Measurements from ENCODE around the gene PDK2.
A peak's percentile ranks its signal among the peaks of the same experiment; 100 is the strongest.

The PDK2 gene

DNA sequence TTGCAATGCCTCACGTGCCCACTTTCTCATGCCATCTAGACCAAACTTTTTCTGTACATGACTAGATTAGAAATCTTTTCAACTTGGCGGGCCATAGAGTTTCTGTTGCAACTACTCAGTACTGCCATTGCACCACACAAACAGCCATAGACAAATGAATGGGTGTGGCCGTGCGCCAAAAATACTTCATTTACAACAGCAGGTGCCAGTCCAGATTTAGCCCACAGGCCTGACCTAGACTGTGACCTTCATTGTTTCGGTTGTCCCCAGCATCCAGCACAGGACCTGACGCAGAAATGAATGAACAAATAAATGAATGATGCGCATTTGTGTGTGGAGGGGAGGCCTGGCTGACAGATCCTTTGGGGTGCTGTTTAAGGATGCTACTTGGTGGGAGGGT lies 14.3 kb upstream of the PDK2 start:
- Mint-ChIP-seq H3K36me3 (ENCODE audit: low read depth) (peaks cover 19% of the 10 kb centered on the region), H3K4me3 (peak overlapping the region in 1 of 3 experiments; percentile 42), H3K9me3 (no peaks in the 10 kb centered on the region), H3K27me3 (ENCODE audit: low read depth) (peaks cover 3% of the 10 kb centered on the region), H3K27ac (peak overlapping the region in 2 of 3 experiments; percentile 61 to 86), H3K4me1 (peaks cover 38% of the 10 kb centered on the region)
- TF ChIP-seq, protein P1, sequence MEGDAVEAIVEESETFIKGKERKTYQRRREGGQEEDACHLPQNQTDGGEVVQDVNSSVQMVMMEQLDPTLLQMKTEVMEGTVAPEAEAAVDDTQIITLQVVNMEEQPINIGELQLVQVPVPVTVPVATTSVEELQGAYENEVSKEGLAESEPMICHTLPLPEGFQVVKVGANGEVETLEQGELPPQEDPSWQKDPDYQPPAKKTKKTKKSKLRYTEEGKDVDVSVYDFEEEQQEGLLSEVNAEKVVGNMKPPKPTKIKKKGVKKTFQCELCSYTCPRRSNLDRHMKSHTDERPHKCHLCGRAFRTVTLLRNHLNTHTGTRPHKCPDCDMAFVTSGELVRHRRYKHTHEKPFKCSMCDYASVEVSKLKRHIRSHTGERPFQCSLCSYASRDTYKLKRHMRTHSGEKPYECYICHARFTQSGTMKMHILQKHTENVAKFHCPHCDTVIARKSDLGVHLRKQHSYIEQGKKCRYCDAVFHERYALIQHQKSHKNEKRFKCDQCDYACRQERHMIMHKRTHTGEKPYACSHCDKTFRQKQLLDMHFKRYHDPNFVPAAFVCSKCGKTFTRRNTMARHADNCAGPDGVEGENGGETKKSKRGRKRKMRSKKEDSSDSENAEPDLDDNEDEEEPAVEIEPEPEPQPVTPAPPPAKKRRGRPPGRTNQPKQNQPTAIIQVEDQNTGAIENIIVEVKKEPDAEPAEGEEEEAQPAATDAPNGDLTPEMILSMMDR (IDR thresholded peaks at IDR 0.05; ENCODE audit: unreplicated experiment in 3 of 3): no peak

DNA sequence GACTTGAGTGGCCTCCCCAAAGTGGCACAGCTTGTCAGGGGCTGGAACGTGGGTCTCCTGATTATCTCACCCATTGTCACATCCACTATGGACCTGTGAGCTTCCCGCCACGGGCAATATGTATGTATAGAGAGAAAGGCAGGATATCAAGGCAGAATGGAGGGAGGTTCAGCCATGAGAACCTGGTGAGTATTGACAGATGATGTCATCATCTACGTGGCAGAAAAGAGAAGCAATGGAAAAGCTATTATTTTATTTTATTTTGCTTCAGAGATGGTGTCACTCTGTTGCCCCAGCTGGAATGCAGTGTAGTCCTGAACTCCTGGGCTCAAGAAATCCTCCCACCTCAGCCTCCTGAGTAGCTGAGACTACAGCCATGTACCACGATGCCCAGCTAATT lies 13.4 kb upstream of the PDK2 start:
- Mint-ChIP-seq H3K4me3 (no peak overlapping the region), H3K36me3 (ENCODE audit: low read depth) (peaks cover 19% of the 10 kb centered on the region)
- TF ChIP-seq, protein P1 (IDR thresholded peaks at IDR 0.05; ENCODE audit: unreplicated experiment in 3 of 3): no peak

DNA sequence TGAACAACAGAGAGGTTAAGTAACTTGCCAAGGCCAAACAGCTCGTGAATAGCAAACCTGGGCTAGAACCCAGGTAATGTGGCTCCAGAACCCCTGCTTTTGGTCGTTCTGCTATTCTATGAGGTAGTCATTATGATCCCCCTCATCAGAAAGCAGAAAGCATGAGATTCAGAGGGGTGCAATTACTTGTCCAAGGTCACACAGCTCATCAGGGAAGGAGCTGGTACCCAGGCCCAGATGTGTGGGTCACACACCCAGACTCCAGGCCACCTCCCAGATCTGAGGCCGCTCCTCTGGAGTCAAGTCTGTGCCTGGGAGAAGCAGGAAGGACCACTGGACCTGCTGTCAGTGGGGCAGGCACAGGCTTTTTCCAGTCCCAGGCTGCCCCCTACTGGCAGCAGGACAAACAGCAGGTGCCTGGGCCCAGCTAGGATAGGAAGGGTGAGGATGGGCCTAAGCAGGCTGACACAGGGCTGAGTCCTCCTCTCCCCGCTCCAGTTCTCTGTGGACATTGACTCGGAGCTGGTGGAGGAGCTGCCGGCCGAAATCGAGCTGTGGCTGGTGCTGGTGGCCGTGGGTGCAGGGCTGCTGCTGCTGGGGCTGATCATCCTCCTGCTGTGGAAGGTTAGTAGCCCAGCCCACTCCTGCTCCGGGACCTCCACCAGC lies 7.8 kb upstream of the PDK2 start:
- TF ChIP-seq, protein P1 (IDR thresholded peaks at IDR 0.05; ENCODE audit: unreplicated experiment in 3 of 3): peak; percentile 94 to 97 (median 94)
- H3K27ac Mint-ChIP-seq: no peak overlapping the region

More for the DNA sequence above, 13.4 kb upstream of the PDK2 start:
- Mint-ChIP-seq H3K4me1 (peaks cover 38% of the 10 kb centered on the region), H3K27me3 (ENCODE audit: low read depth) (peaks cover 3% of the 10 kb centered on the region), H3K9me3 (no peaks in the 10 kb centered on the region), H3K27ac (no peak overlapping the region)

DNA sequence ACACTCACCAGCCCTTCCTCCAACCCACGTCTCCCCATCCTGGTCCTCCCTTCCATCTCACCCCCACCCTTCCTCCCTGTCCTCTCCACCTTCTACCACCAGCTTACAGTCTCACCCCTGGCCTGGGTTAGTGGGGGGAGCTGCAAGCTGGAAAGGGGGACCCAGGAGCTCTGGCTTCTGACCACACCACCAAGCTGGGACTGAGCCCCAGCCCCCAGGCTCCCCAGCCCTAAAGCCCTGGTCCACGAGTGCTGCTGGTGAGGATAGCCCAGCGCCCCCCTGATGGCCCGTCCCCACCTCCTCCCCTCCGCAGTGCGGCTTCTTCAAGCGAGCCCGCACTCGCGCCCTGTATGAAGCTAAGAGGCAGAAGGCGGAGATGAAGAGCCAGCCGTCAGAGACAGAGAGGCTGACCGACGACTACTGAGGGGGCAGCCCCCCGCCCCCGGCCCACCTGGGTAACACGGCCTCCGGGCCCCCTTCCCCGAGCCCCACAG lies 7.2 kb upstream of the PDK2 start:
- no peaks in the 10 kb centered on the region for H3K4me1 Mint-ChIP-seq
- TF ChIP-seq, protein P1 (IDR thresholded peaks at IDR 0.05; ENCODE audit: unreplicated experiment in 3 of 3): no peak
- no peak overlapping the region for H3K27ac Mint-ChIP-seq
- no peak overlapping the region for H3K4me3 Mint-ChIP-seq
- no peaks in the 10 kb centered on the region for H3K9me3 Mint-ChIP-seq
- peaks cover 2% of the 10 kb centered on the region for H3K36me3 Mint-ChIP-seq (ENCODE audit: low read depth)
- peaks cover 5% of the 10 kb centered on the region for H3K27me3 Mint-ChIP-seq (ENCODE audit: low read depth)

More for the DNA sequence above, 7.8 kb upstream of the PDK2 start:
- no peaks in the 10 kb centered on the region for H3K4me1 Mint-ChIP-seq
- H3K4me3 Mint-ChIP-seq: no peak overlapping the region
- peaks cover 5% of the 10 kb centered on the region for H3K36me3 Mint-ChIP-seq (ENCODE audit: low read depth)
- no peaks in the 10 kb centered on the region for H3K9me3 Mint-ChIP-seq
- H3K27me3 Mint-ChIP-seq (ENCODE audit: low read depth): peaks cover 5% of the 10 kb centered on the region

DNA sequence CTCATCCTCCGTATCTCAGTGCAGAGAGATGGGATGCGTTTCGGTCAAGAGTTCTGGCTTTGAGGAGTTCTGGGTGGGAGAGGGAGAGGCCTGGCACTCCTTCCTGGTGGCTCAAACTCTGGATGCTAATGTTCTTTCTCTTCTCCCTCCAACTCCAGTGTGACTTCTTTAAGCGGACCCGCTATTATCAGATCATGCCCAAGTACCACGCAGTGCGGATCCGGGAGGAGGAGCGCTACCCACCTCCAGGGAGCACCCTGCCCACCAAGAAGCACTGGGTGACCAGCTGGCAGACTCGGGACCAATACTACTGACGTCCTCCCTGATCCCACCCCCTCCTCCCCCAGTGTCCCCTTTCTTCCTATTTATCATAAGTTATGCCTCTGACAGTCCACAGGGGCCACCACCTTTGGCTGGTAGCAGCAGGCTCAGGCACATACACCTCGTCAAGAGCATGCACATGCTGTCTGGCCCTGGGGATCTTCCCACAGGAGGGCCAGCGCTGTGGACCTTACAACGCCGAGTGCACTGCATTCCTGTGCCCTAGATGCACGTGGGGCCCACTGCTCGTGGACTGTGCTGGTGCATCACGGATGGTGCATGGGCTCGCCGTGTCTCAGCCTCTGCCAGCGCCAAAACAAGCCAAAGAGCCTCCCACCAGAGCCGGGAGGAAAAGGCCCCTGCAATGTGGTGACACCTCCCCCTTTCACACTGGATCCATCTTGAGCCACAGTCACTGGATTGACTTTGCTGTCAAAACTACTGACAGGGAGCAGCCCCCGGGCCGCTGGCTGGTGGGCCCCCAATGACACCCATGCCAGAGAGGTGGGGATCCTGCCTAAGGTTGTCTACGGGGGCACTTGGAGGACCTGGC lies 6.0 kb upstream of the PDK2 start:
- Mint-ChIP-seq H3K36me3 (ENCODE audit: low read depth) (no peaks in the 10 kb centered on the region), H3K27me3 (ENCODE audit: low read depth) (peaks cover 5% of the 10 kb centered on the region), H3K4me1 (peaks cover under 1% of the 10 kb centered on the region), H3K9me3 (no peaks in the 10 kb centered on the region), H3K4me3 (no peak overlapping the region), H3K27ac (no peak overlapping the region)
- TF ChIP-seq, protein P1 (IDR thresholded peaks at IDR 0.05; ENCODE audit: unreplicated experiment in 3 of 3): no peak
